ENCODE data around the gene CRYGB.

CRYGB gene

DNA sequence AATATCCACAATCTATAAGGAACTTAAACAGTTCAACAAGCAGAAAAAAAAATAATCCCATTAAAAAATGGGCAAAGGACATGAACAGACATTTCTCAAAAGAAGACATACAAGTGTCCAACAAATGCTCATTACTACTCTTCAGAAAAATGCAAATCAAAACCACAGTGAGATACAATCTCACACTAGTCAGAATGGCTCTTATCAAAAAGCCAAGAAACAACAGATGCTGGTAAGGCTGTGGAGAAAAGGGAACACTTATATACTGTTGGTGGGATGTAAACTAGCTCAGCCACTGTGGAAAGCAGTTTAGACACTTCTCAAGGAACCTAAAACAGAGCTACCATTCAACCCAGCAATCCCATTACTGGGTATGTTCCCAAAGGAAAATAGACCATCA is 7.2 kb upstream of the CRYGB start:
- no peaks in the 10 kb centered on the region for H3K9me2 ChIP-seq (replicated peaks; ENCODE audit: control insufficient read depth, low read length)
- no peaks in the 10 kb centered on the region for H3K4me1 ChIP-seq (ENCODE audit: control insufficient read depth, low read length)
- H3K4me2 ChIP-seq (ENCODE audit: low read length), result no peak overlapping the region
- no peaks in the 10 kb centered on the region; the same call in 1 of the 2 replicates for H3K9me3 ChIP-seq (ENCODE audit: control insufficient read depth, insufficient read depth, low read length)
- no peaks in the 10 kb centered on the region for H3K36me3 ChIP-seq (ENCODE audit: control insufficient read depth, low read length)
- no peaks in the 10 kb centered on the region for H4K20me1 ChIP-seq (ENCODE audit: control insufficient read depth, insufficient read depth, low read depth, low read length)
- H3K27ac ChIP-seq (ENCODE audit: low read depth, low read length), result no peak overlapping the region
- H3K4me3 ChIP-seq (ENCODE audit: low read length), result no peak overlapping the region
- H3F3A ChIP-seq (ENCODE audit: control insufficient read depth, insufficient read depth), result no peaks in the 10 kb centered on the region
- H3K27me3 ChIP-seq (ENCODE audit: control insufficient read depth, low read length), result no peaks in the 10 kb centered on the region
- H3K79me2 ChIP-seq (ENCODE audit: control insufficient read depth, low read length), result no peaks in the 10 kb centered on the region
- TF ChIP-seq, protein P1, sequence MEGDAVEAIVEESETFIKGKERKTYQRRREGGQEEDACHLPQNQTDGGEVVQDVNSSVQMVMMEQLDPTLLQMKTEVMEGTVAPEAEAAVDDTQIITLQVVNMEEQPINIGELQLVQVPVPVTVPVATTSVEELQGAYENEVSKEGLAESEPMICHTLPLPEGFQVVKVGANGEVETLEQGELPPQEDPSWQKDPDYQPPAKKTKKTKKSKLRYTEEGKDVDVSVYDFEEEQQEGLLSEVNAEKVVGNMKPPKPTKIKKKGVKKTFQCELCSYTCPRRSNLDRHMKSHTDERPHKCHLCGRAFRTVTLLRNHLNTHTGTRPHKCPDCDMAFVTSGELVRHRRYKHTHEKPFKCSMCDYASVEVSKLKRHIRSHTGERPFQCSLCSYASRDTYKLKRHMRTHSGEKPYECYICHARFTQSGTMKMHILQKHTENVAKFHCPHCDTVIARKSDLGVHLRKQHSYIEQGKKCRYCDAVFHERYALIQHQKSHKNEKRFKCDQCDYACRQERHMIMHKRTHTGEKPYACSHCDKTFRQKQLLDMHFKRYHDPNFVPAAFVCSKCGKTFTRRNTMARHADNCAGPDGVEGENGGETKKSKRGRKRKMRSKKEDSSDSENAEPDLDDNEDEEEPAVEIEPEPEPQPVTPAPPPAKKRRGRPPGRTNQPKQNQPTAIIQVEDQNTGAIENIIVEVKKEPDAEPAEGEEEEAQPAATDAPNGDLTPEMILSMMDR (IDR thresholded peaks at IDR 0.05; ENCODE audit: low read depth, low read length, poor library complexity, severe bottlenecking), result no peak
- TF ChIP-seq EZH2phosphoT487 (IDR thresholded peaks at IDR 0.05; ENCODE audit: borderline replicate concordance, low read length), result no peak

DNA sequence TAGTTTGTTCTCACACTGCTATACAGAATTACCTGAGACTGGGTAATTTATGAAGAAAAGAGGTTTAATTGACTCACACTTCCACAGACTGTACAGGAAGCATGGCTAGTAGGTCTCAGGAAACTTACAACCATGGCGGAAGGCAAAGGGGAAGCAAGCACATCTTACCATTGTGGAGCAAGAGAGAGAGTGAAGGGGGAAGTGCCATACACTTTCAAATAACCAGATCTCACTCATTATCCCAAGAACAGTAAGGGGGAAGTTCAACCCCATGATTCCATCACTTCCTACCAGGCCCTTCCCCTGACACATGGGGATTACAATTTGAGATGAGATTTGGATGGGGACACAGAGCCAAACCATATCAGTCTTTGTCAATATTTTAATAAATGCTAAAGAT is 5.0 kb upstream of the CRYGB start:
- Histone ChIP-seq H3K4me3 (ENCODE audit: low read length) (no peak overlapping the region), H3K27ac (ENCODE audit: low read depth, low read length) (no peak overlapping the region), H3K4me2 (ENCODE audit: low read length) (no peak overlapping the region), H3K36me3 (ENCODE audit: control insufficient read depth, low read length) (no peaks in the 10 kb centered on the region), H3F3A (ENCODE audit: control insufficient read depth, insufficient read depth) (no peaks in the 10 kb centered on the region), H3K9me2 (replicated peaks; ENCODE audit: control insufficient read depth, low read length) (no peaks in the 10 kb centered on the region), H4K20me1 (ENCODE audit: control insufficient read depth, insufficient read depth, low read depth, low read length) (no peaks in the 10 kb centered on the region; the same call in 1 of the 2 replicates), H3K9me3 (ENCODE audit: control insufficient read depth, insufficient read depth, low read length) (no peaks in the 10 kb centered on the region; the same call in 1 of the 2 replicates), H3K79me2 (ENCODE audit: control insufficient read depth, low read length) (no peaks in the 10 kb centered on the region), H3K27me3 (ENCODE audit: control insufficient read depth, low read length) (no peaks in the 10 kb centered on the region), H3K4me1 (ENCODE audit: control insufficient read depth, low read length) (no peaks in the 10 kb centered on the region)
- TF ChIP-seq, protein P1 (IDR thresholded peaks at IDR 0.05; ENCODE audit: low read depth, low read length, poor library complexity, severe bottlenecking), result no peak
- TF ChIP-seq EZH2phosphoT487 (IDR thresholded peaks at IDR 0.05; ENCODE audit: borderline replicate concordance, low read length), result no peak

DNA sequence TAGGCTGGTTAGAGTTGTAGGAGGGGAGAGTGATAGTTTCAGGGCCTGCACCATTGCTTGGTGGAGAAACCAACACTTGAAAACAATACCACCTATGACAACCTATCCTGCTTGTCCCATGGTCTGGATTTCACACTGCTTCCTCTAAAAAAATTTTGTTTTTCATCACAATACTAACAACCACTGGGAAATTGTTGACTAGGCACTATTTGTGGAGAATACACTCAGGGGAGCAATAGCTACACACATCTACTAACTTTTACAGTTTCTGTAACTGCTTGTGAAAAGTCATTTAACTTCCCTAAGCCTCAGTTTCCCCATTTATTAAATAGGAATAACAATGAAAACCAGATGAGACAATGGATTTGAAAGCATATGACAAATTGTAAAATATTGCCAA is 4.1 kb upstream of the CRYGB start:
- TF ChIP-seq EZH2phosphoT487 (IDR thresholded peaks at IDR 0.05; ENCODE audit: borderline replicate concordance, low read length), result no peak
- H3K9me2 ChIP-seq (replicated peaks; ENCODE audit: control insufficient read depth, low read length), result no peaks in the 10 kb centered on the region
- no peaks in the 10 kb centered on the region for H3K27me3 ChIP-seq (ENCODE audit: control insufficient read depth, low read length)

DNA sequence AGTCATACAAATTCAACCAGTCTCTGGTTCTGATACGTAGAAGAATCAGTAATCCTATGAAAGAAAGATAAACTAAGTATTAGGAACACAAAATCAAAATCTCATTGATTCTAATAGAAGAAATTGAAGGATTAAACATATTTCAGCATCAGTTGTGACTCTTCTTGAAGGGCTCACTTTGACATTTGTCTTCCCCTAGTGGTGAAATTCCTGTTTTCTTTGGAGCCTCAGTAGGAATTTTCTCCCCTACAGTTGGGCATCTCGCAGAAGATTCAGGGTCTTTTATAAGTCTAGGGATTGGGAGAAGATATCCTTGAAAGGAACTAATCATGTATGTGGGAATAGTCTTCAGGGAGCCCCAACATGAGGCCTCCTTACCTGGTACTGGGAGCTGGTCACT is 2.8 kb upstream of the CRYGB start:
- no peaks in the 10 kb centered on the region; the same call in 1 of the 2 replicates for H3K9me3 ChIP-seq (ENCODE audit: control insufficient read depth, insufficient read depth, low read length)

More for the DNA sequence above, 4.1 kb upstream of the CRYGB start:
- no peaks in the 10 kb centered on the region; the same call in 1 of the 2 replicates for H3K9me3 ChIP-seq (ENCODE audit: control insufficient read depth, insufficient read depth, low read length)
- H3K36me3 ChIP-seq (ENCODE audit: control insufficient read depth, low read length), result no peaks in the 10 kb centered on the region
- H3K27ac ChIP-seq (ENCODE audit: low read depth, low read length), result no peak overlapping the region
- H3K4me3 ChIP-seq (ENCODE audit: low read length), result no peak overlapping the region
- H3K79me2 ChIP-seq (ENCODE audit: control insufficient read depth, low read length), result no peaks in the 10 kb centered on the region
- H3K4me1 ChIP-seq (ENCODE audit: control insufficient read depth, low read length), result no peaks in the 10 kb centered on the region
- H4K20me1 ChIP-seq (ENCODE audit: control insufficient read depth, insufficient read depth, low read depth, low read length), result no peaks in the 10 kb centered on the region; the same call in 1 of the 2 replicates
- no peaks in the 10 kb centered on the region for H3F3A ChIP-seq (ENCODE audit: control insufficient read depth, insufficient read depth)
- H3K4me2 ChIP-seq (ENCODE audit: low read length), result no peak overlapping the region

More for the DNA sequence above, 2.8 kb upstream of the CRYGB start:
- Histone ChIP-seq H3F3A (ENCODE audit: control insufficient read depth, insufficient read depth) (no peaks in the 10 kb centered on the region), H4K20me1 (ENCODE audit: control insufficient read depth, insufficient read depth, low read depth, low read length) (no peaks in the 10 kb centered on the region; the same call in 1 of the 2 replicates), H3K4me2 (ENCODE audit: low read length) (no peak overlapping the region), H3K27me3 (ENCODE audit: control insufficient read depth, low read length) (no peaks in the 10 kb centered on the region), H3K79me2 (ENCODE audit: control insufficient read depth, low read length) (no peaks in the 10 kb centered on the region), H3K4me3 (ENCODE audit: low read length) (no peak overlapping the region), H3K9me2 (replicated peaks; ENCODE audit: control insufficient read depth, low read length) (no peaks in the 10 kb centered on the region), H3K27ac (ENCODE audit: low read depth, low read length) (no peak overlapping the region), H3K4me1 (ENCODE audit: control insufficient read depth, low read length) (no peaks in the 10 kb centered on the region), H3K36me3 (ENCODE audit: control insufficient read depth, low read length) (no peaks in the 10 kb centered on the region)
- no peak for TF ChIP-seq EZH2phosphoT487 (IDR thresholded peaks at IDR 0.05; ENCODE audit: borderline replicate concordance, low read length)
- TF ChIP-seq, protein P1 (IDR thresholded peaks at IDR 0.05; ENCODE audit: low read depth, low read length, poor library complexity, severe bottlenecking), result no peak

All from DOHH2 (cell line).